NK-92 (cell line): ENCODE results near the gene NTHL1.
"Not testable (repeated sequence)": the region's sequence is repeated elsewhere in the genome, so short reads cannot be mapped to it uniquely, and the experiment has no call there.

Experiments used
- DNase-seq: peaks from one replicate; lab custom pipeline; 2025; ENCODE audit not compliant: unreplicated experiment; lab: John Stamatoyannopoulos, UW

Gene NTHL1

GRCh38 chr16:2042986-2043666, 4.5 kb downstream of the NTHL1 start:
- DNase-seq, result no peak

- DNase-seq, result no peak
These were observed 5.3 kb downstream of the NTHL1 start for GRCh38 chr16:2042171-2042985.

- DNase-seq, result no peak
These were observed 6.7 kb downstream of the NTHL1 start for GRCh38 chr16:2040787-2041522.

GRCh38 chr16:2040041-2040786, 7.4 kb downstream of the NTHL1 start:
- DNase-seq, result no peak

- DNase-seq, result no peak
These were observed 8.2 kb downstream of the NTHL1 start for GRCh38 chr16:2039274-2040031.

GRCh38 chr16:2038382-2039231, 9.0 kb downstream of the NTHL1 start:
- no peak for DNase-seq

DNA sequence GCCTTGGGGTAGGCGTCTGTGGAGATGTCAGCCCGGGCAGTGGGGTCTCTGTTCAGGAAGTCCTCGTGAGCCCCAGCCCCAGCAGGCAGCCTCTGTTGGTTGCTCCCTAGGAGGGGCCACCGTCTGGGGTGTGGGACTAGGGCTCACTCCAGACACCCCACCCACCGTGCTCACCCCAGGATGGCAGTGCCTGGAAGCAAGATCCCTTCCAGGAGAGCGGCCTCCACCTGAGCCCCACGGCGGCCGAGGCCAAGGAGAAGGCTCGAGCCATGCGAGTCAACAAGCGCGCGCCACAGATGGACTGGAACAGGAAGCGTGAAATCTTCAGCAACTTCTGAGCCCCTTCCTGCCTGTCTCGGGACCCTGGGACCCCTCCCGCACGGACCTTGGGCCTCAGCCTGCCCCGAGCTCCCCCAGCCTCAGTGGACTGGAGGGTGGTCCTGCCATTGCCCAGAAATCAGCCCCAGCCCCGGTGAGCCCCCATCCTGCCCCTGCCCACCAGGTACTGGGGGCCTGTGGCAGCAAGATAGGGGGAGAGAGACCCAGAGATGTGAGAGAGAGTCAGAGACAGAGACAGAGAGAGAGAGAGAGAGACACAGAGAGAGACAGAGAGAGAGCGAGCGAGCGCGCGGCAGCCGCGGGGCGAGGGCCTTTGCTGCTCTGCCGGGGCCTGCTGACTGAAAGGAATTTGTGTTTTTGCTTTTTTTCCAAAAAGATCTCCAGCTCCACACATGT, 9.8 kb downstream of the NTHL1 start:
- no peak for DNase-seq

DNA sequence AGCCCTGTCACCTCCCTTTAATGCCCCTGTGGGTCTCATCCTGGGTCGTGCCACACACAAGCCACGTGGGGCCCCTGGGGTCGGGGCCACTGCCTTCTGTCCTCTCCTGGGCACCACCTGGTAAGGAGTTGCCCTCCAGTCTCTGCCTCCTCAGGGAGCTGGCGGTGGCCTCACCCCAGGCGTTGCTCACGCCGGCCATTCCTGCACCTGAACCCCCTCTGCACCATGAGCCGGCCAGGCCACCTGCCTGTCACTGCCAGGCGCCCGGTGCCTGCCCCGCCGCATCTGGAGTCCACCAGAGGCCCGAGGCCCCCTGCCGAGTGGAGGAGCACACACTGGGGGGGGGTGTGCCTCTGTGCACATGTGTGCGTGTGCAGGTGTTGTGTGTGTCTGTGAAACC, 10.5 kb downstream of the NTHL1 start:
- no peak for DNase-seq

GRCh38 chr16:2036200-2036966, 11.3 kb downstream of the NTHL1 start:
- no peak for DNase-seq

GRCh38 chr16:2035431-2036199, 12.0 kb downstream of the NTHL1 start:
- no peak for DNase-seq

- DNase-seq, result no peak
These were observed 12.8 kb downstream of the NTHL1 start for GRCh38 chr16:2034696-2035430.

DNA sequence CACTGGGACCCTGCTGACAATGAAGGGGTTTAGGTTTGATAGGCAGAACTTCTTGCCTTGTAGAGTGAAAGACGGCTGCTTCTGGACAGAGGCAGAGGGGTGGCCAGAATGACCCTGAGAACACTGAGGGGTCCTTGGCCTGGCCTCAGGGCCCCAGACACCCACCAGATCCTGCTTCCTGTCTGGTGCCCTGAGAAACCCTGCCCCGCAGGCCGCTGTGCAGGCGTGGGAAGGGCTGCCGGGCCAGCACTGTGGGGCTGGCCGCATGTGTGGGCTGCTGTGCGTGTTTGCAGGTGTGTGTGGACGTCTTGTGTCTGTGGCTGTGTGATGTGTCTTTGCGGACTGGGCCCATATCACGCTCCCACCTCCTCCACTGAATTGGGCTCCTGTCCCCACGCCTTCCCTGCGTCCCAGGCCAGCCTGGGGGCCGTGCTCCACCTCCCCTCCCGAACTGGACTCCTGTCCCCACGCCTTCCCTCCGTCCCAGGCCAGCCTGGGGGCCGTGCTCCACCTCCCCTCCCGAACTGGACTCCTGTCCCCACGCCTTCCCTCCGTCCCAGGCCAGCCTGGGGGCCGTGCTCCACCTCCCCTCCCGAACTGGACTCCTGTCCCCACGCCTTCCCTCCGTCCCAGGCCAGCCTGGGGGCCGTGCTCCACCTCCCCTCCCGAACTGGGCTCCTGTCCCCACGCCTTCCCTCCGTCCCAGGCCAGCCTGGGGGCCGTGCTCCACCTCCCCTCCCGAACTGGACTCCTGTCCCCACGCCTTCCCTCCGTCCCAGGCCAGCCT, 13.5 kb downstream of the NTHL1 start:
- DNase-seq, result not testable (repeated sequence)

DNA sequence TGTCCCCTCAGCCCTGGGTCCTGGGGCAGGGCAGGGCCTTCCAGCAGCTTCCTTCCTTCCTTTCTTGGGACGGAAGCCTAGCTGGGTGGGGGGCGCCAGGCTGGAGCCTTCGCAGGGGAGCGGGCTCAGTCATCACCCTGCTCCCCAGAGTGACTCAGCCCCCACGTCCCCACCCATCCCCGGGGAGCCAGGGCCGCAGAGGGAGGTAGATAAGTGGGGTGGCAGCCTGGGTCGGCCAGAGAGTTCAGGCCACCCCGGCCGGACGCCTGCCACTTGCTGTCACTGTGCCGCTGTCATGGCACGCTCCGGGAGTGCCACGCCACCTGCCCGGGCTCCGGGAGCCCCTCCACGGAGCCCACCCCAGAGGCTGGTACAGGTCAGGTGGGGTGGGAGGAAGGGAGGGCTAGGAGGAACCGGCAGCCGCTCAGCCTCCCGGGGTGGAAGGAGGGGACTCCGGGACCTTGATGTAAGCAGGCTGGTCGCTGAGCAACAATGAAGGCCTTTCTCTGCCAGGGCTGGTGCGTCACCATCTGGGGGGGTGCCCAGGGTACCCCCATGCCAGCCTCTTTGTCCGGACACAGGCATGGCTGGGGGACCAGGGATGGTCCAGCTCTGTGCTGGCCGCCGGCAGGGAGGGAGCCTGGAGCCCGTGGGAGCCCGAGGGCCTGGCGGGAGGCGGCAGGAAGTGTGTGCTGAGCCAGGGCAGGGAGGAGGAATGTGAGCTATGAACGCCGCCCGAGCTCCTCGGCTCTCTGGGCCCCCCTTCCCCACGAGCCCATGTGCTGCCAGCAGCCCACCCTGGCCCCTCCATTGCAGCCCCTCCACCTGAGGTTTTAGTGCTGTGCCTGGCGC, 14.4 kb downstream of the NTHL1 start:
- no peak for DNase-seq

- DNase-seq, result no peak
These were observed 15.2 kb downstream of the NTHL1 start for GRCh38 chr16:2032285-2033056.
